Ramos (cell line): ENCODE results near the gene NCDN.
"Not testable (repeated sequence)": the region's sequence is repeated elsewhere in the genome, so short reads cannot be mapped to it uniquely, and the experiment has no call there.

Experiments
- in situ Hi-C: fragments of 300-500 bp; cut with MboI; formaldehyde crosslinking; loops from one replicate; pipeline ENCODE4 v1.14.3; 2022; ENCODE audit warnings: low sequenced_read_pairs; ENCODE audit not compliant: unreplicated experiment

Gene NCDN

DNA sequence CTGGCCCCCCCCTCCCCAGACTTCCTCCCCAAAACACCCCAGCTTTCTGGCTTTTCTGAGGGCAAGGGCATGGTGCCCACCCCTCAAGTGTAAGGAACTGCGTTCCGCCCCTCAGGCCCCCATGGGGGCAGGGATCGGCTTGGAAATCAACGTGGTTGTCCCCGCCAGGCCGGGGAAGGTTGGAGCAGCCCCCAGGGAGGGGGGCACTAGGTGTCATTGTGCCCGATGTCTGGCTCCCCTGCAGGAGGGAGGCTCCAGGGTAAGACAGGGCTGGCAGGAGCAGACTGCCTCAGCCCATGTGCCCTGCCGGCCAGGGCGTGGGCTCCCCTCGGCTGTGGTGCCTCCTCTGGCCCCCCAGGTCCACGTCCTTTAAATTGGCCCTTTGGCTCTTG is 8.1 kb downstream of the NCDN start:
- in situ Hi-C loops, result loop anchor here (5.0 kb wide), 2 partner anchors 147 to 212 kb away; no protein-coding TSS in a partner anchor

DNA sequence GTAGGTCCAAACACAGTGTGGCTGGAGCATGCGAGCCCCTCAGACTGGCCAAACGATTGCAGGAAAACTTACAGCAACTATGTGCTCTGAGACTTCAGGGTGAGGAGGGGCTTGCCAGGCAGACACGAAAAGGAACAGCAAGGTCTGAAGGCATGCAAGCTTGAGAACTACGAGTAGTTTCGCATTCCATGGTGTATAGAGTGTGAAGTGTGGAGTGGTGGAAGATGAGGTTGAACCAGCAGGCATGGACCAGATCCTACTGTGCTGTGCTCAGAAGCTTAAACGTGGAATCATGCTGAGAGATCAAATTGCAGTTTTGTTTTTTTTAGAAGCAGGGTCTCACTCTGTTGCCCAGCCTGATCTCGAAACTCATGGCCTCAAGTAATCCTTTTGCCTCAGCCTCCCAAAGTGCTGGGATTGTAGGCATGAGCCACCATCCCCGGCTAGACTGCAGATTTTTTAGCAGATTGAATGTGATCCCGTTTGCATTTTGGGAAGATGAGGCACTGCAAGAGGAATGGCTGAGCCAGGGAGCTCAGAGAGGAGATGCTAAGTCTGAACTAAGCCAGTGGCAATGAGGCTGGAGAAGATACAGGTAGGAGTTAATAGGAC is 10.5 kb downstream of the NCDN start:
- in situ Hi-C loops, result loop anchor here (5.0 kb wide), 2 partner anchors 144 to 209 kb away; no protein-coding TSS in a partner anchor

DNA sequence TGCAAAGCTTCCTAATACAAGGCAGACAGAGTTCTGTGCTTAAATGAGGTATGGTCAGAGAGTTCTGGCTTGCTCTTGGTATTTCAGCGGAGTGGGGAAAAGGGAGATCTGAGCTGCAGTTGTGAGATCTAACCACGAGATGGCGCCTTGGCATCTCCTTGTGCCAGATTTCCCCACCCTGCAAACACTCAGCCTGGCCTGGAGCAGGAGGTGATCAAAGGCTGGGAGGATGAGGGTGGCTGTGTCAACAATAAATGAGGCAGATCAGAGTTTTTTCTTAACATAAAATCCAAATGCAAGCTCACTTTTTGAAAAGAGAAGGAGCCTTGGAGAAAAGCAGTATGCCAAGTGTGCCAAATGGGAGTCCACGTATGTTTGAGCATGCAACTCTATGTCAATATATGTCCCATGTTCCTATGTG is 11.4 kb downstream of the NCDN start:
- in situ Hi-C loops, result loop anchor here (5.0 kb wide), 2 partner anchors 143 to 208 kb away; no protein-coding TSS in a partner anchor

DNA sequence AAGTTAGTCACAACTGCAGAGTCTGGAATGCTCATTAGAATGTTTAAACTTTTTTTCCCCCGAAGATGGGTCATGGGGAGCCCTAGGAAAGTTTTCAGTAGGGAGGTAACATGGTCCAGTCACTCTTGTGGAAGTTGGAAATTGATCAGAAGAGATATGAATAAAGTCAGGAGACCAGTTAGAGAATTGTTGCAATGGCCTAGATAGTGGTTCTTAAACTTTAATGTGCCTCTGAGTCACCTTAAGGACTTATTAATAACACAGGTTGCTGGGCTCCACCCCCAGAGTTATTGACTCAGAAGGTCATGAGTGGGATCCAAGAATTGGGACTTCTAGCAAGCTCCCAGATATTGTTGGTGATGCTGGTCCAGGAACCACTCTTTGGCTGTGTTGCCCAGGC is 12.3 kb downstream of the NCDN start:
- in situ Hi-C loops, result loop anchor here (5.0 kb wide), 2 partner anchors 142 to 207 kb away; no protein-coding TSS in a partner anchor

DNA sequence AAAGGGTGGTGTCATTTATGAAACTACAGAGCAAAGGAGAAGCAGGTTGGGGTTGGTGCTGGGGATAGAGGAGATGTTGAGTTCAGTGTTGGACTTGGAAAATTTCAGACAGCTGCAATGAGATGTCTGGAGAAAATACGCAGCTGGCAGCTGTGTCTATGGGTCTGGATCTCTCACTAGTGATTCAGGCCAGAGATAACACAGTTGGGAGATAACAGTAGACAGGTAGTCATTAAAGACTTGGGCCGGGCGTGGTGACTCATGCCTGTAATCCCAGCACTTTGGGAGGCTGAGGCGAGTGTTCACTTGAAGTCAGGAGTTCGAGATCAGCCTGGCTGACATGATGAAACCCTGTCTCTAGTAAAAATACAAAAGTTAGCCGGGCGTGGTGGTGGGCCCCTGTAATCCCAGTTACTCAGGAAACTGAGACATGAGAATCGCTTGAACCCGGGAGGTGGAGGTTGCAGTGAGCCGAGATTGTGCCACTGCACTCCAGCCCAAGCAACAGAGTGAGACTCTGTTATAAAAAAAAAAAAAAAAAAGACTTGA is 13.1 kb downstream of the NCDN start:
- in situ Hi-C loops, result no loop called here

DNA sequence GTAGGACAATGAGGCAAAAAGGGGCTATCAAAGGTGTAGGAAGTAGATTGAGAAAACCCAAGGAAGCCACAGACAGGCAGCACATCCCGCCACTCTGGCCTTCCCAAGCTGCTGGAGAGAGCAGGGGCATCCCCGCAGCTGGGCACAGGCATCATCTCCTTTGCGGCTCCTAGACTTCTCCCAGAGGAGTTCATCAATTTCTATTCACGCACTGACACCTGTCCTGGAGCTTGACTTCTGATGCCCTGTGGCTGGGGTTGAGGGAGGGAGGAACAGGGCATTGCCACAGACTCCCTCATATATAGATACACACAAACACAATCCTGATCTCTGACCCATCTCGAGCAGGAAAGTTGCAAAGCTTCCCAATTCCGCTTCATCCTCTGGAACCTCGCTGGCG is 13.7 kb downstream of the NCDN start:
- in situ Hi-C loops, result no loop called here

DNA sequence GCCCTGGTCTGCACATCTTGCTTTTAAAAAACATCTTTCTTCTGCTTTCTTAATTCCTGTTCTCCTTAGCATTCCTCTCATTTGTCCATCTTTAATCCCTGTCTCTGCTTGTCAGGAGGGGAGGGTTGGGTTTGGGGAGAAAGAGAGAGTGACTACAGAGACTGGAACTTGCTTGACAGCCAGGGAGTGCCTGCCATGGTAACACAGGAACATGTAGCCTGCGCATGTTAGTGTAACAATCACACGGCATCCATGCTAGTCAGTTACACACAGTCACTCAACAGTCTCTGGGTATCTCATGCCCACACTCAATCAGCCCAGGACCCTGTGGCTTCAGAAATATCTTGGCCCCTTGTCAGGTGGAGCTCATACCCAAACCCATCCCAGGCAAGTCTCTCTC is 14.7 kb downstream of the NCDN start:
- in situ Hi-C loops, result no loop called here

DNA sequence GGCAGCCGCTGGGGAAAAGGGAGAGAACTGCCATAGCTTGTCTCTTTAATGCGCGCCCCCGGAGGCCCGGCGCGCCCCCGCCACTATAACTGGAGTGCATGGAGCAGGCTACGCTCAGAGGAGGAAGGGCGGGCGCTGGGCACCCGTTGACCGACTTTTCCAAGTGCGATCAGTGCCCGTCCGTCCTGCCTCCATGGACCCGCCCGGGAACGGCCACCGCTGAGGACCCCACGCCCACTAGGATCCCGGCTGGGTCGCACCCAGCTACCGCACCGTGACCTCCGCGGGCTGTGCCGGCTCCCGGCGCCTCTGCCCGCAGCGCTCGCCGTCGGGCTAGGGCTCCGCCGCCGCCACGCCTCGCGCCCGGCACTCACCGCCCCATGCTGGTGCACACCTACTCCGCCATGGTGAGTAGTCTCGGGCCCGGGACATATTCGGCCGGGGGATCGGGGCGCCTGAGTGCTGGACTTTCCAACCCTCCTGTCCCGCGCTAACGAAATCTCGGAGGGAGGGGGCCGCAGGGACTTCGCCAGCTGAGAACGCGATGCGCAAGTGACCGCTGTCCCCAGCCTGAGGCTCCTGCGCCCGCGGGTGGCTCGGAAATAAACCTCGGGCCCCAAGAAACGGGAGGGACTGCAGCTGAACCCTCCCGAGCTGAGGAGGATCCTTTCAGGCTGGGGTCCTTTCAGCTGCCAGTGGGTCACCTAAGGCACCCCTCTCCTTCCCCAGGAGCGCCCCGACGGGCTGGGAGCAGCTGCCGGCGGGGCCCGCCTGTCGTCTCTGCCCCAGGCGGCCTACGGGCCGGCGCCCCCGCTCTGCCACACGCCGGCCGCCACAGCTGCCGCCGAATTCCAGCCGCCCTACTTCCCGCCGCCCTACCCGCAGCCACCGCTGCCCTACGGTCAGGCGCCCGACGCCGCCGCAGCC is 15.9 kb downstream of the NCDN start, which contains the start of gene TFAP2E:
Gene TFAP2E, plus strand, starts transcription at position 117 of the 927 bp plus-strand sequence. Its CDS starts 264 bp downstream, at position 381.
- in situ Hi-C loops, result no loop called here

DNA sequence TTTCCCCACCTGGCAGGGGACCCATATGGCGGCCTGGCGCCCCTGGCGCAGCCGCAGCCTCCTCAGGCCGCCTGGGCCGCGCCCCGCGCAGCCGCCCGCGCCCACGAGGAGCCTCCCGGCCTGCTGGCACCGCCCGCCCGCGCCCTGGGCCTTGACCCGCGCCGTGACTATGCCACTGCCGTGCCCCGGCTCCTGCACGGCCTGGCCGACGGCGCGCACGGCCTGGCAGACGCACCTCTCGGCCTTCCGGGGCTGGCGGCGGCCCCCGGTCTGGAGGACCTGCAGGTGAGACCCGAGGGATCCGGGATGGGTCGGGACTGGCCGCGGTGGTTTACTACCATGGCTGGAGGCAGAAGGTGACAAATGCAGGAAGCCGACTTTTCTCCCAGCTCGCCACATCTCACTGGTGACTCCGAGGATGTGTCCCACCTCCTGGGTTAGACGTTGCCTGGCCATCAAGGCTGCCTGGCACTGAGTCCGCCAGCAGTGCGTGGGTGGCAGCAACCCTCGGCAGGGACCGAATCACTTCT is 16.6 kb downstream of the NCDN start:
- in situ Hi-C loops, result no loop called here

DNA sequence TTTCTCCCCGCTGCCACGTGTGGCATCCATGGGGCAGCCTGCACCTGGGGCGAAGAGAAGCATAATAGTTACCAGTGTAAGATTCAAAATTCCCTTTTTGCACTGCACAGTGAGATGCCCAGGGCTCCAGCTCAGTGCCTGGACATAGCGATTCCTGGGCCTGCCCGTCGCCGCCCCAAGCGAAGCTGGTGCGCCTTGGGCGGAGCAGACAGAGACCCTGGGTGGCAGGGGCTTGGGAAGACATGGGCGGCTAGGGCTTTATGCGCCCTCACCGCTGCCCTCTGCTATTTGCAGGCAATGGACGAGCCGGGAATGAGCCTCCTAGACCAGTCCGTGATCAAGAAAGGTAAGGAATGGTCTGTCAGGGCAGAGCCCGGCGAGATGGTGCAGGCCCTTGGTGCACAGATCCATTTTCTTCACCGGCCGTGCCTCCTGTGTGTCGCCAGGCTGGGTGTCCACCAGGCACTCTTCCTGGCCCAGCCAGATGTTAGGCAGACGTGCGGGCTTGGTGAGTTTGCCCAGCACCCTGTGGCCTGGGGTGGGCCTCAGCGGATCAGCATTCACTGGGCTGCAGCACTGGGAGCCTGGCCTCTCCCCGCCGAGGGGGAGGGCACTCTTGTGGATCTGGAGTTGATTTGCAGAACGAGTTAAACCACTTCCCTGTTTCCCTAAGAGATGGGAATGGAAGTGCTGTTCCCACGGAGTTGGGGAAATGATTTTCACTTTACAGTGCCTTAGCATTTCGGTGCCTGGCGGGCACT is 17.2 kb downstream of the NCDN start:
- in situ Hi-C loops, result no loop called here

DNA sequence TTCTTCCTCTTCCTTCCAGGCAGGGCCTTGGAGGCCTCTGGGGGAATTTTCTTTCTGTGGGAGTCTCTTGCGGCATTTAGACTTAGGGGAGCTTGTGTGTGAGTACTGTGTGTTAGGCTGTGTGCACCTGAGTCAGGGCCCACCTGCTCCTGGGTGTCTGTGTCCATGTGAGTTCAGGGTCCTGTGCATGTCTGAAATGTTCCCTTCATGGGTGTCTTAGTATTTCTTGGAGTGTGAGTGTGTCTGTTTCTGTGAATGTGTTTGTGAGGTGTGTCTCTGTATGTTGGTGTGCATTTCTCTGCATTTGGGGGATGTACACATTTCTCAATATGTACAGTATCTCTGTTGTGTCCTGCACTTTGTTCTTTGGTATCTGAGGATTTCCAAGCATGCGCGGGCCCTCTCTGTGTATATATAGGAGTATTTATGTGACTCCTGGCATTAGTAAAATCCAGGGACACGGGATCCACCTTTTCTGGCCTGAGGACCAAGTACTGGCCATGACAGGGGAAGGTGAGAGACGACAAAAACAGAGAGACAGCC is 17.9 kb downstream of the NCDN start:
- in situ Hi-C loops, result no loop called here

DNA sequence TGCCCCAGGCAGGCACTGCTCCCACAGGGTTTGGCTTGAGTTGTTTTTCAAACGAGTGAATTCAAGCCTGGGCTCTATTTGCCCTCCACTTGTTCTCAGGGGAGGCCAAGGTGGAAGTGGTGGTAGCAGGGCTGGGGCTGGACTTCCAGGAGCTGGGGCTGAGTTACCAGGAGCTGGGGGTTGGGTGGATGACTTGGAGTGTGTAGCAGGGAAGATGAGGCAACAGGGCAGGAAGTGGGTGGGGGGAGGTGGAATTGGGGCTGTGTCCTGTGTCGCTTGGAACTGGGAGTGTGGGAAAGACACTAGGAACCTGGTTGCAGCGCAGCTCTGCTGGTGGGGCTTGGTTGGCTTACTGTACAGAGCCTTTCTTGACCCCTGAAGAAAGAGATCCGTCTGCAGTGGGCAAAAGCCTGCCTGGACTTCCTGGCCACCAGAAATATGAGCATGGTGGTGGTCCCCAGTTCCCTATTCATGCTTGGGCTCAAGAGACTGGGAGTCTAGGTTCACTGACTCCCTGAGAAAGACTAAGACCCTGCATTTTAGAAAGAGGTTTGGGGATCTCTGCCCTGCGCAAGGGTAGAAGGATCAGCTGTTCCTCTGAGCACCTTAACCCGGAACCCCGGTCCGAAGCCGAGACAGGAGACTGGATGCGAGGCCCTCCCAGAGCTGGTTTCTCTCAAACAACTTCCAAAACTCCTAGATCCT is 18.6 kb downstream of the NCDN start:
- in situ Hi-C loops, result no loop called here

DNA sequence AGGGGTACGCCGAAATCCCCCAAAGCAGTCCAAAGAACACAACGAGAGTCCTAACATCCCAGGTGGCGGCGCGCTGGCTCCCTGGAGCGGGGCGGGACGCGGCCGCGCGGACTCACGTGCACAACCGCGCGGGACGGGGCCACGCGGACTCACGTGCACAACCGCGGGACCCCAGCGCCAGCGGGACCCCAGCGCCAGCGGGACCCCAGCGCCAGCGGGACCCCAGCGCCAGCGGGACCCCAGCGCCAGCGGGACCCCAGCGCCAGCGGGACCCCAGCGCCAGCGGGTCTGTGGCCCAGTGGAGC is 19.1 kb downstream of the NCDN start:
- in situ Hi-C loops, result not testable (repeated sequence)

DNA sequence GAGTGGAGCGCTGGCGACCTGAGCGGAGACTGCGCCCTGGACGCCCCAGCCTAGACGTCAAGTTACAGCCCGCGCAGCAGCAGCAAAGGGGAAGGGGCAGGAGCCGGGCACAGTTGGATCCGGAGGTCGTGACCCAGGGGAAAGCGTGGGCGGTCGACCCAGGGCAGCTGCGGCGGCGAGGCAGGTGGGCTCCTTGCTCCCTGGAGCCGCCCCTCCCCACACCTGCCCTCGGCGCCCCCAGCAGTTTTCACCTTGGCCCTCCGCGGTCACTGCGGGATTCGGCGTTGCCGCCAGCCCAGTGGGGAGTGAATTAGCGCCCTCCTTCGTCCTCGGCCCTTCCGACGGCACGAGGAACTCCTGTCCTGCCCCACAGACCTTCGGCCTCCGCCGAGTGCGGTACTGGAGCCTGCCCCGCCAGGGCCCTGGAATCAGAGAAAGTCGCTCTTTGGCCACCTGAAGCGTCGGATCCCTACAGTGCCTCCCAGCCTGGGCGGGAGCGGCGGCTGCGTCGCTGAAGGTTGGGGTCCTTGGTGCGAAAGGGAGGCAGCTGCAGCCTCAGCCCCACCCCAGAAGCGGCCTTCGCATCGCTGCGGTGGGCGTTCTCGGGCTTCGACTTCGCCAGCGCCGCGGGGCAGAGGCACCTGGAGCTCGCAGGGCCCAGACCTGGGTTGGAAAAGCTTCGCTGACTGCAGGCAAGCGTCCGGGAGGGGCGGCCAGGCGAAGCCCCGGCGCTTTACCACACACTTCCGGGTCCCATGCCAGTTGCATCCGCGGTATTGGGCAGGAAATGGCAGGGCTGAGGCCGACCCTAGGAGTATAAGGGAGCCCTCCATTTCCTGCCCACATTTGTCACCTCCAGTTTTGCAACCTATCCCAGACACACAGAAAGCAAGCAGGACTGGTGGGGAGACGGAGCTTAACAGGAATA is 19.7 kb downstream of the NCDN start:
- in situ Hi-C loops, result no loop called here

DNA sequence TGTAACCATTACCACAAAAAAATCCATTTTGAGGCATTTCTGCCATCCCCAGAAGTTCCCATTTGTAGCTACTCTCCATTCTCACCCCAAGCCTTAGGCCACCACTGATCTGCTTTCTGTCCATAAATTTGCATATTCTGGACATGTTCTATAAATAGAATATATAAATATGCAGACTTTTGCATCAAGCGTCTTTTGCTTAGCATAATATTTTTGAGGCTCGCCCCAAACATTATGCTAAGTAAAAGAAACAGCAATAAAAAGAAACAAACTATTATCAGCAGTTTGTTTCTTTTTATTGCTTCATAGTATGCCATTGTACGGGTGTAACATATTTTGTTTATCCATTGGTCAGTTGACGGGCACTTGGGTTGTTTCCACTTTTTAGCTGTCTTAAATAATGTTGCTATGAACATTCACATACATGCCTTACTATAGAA is 23.4 kb downstream of the NCDN start:
- in situ Hi-C loops, result no loop called here

DNA sequence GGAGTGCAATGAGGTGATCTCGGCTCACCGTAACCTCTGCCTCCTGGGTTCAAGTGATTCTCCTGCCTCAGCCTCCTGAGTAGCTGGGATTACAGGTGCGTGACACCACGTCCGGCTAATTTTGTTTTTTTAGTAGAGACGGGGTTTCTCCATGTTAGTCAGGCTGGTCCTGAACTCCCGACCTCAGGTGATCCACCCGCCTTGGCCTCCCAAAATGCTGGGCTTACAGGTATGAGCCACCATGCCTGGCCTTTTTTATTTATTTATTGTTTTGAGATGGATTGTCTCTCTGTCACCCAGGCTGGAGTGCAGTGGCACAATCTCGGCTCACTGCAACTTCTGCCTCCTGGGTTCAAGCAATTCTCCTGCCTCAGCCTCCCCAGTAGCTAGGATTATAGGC is 24.0 kb downstream of the NCDN start:
- in situ Hi-C loops, result not testable (repeated sequence)

DNA sequence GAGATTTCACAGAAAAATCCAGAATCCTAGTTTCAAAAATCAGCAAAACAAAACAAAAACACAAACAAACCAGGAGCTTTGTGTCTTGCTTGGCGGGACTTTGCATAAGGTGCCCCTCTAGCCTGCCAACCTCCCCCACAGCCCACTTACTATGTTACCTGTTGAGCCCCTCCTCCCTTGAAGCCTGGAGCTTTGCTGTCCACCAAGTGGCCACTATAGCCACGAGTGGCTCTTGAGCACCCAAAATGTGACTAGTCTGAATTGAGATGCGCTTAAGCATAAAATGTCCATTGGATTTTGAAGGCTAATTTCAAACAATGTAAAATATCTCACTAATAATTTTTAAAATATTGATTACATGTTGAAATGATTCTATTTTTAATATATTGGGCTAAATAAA is 27.7 kb downstream of the NCDN start:
- in situ Hi-C loops, result no loop called here

DNA sequence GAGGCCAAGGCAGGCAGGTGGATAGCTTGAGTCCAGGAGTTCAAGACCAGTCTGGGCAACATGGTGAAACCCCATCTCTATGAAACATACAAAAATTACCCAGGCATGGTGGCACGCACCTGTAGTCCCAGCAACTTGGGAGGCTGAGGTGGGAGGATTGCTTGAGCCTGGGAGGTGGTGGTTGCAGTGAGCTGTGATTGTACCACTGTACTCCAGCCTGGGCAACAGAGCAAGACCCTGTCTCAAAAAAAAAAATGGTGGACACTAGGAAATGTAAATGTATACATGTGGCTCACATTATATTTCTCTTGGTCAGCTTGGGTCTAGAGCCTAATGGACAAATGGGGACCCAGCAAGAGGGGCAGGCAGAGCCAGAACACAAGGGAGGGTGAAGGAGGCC is 28.2 kb downstream of the NCDN start:
- in situ Hi-C loops, result not testable (repeated sequence)
